HepG2 (cell line): Measurements from ENCODE around the gene ZBTB20. TPM values are rescaled to one million over a fixed set of nuclear protein-coding genes. Genes with fewer than 3 reads are reported as not detected.

Experiments used
- ATAC-seq: fragments of 200-7000 bp; cut with Tn5 transposase; 3 replicates; pipeline ENCODE4 v1.9.1; 2020; ENCODE audit warnings: mild to moderate bottlenecking, moderate library complexity
- BruUV-seq: library from RNA; stranded (reverse); fragments of 400-500 nt; replicated peaks from 2 replicates; lab custom pipeline; 2021; lab: Mats Ljungman, UMichigan
- CTCF ChIA-PET: fragments of 300-600 bp; formaldehyde crosslinking; extraction: SDS; loops from one replicate; lab custom pipeline; 2021; ENCODE audit warnings: low total read pairs, inconsistent platforms, low intra/inter-chr PET ratio; lab: Yijun Ruan, JAX
- POLR2A ChIA-PET: fragments of 350-600 bp; sonication (Branson Sonifier 250); formaldehyde crosslinking; loops from one replicate; lab custom pipeline; 2020; ENCODE audit warnings: antibody characterized with exemption, inconsistent platforms; lab: Yijun Ruan, JAX
- DNase-seq: peaks from one replicate; pipeline ENCODE4 v3.0.0-alpha.2; 2015; ENCODE audit warnings: low spot score
- FAIRE-seq: peaks from 3 replicates; lab custom pipeline; 2011; peaks lifted over from hg19 to GRCh38; lab: Jason Lieb, UNC
- H2AFZ ChIP-seq: one replicate; pipeline ENCODE4 v1.6.1; 2011; ENCODE audit warnings: low read length, inconsistent platforms
- H3K27ac ChIP-seq: fragments of 300-600 bp; 3 replicates; pipeline ENCODE4 v1.8.0; 2011; ENCODE audit warnings: mixed run types, mild to moderate bottlenecking, mixed read lengths, low read length, inconsistent platforms; ENCODE audit not compliant: insufficient read depth; ENCODE audit errors: extremely low read length
- H3K27me3 ChIP-seq, 2 experiments: fragments of 200-600 bp in 1 of 2; 2 replicates in 1 of 2; 3 replicates in 1 of 2; pipeline versions ENCODE4 v1.6.0 to v1.8.0; 2011; ENCODE audit warnings: low read length in 2 of 2, mild to moderate bottlenecking in 2 of 2, moderate library complexity in 2 of 2, inconsistent platforms in 1 of 2; ENCODE audit not compliant: insufficient read depth in 2 of 2, control insufficient read depth in 1 of 2
- H3K36me3 ChIP-seq, 2 experiments: fragments of 200-600 bp in 1 of 2; replicated peaks in 1 of 2; 2 replicates in 1 of 2; 3 replicates in 1 of 2; pipeline versions ENCODE4 v1.5.1 to v1.8.0; 2011; ENCODE audit warnings: low read length in 2 of 2, inconsistent platforms in 1 of 2; ENCODE audit not compliant: insufficient read depth in 2 of 2, control insufficient read depth in 1 of 2
- H3K4me1 ChIP-seq: 2 replicates; pipeline ENCODE4 v1.5.1; 2012; ENCODE audit warnings: low read length, inconsistent platforms; ENCODE audit not compliant: insufficient read depth
- H3K4me2 ChIP-seq: 2 replicates; pipeline ENCODE4 v1.6.0; 2011; ENCODE audit warnings: low read depth, low read length, inconsistent platforms
- H3K4me3 ChIP-seq, 3 experiments: fragments of 200-600 bp in 1 of 3; sonication (generic), shearing (Covaris generic) in 1 of 3; replicated peaks in 1 of 3; 2 replicates each; pipeline ENCODE4 v1.5.1; 2011 to 2016; ENCODE audit warnings: low read length in 3 of 3, inconsistent platforms in 2 of 3, low read depth in 2 of 3, mild to moderate bottlenecking in 2 of 3, control low read depth in 1 of 3, mixed read lengths in 1 of 3; ENCODE audit not compliant: insufficient read depth in 1 of 3
- H3K79me2 ChIP-seq: one replicate; pipeline ENCODE4 v1.6.1; 2011; ENCODE audit warnings: low read length, inconsistent platforms; ENCODE audit not compliant: insufficient read depth
- H3K9ac ChIP-seq: 2 replicates; pipeline ENCODE4 v1.6.0; 2011; ENCODE audit warnings: mild to moderate bottlenecking, low read depth, low read length, inconsistent platforms; ENCODE audit not compliant: insufficient read depth
- H3K9me3 ChIP-seq: 2 replicates; pipeline ENCODE4 v1.5.1; 2012; ENCODE audit warnings: mild to moderate bottlenecking, low read length
- H4K20me1 ChIP-seq: 2 replicates; pipeline ENCODE4 v1.6.0; 2011; ENCODE audit warnings: inconsistent platforms, mild to moderate bottlenecking, low read length, moderate library complexity; ENCODE audit not compliant: insufficient read depth
- HDAC2 ChIP-seq: sonication (generic); formaldehyde crosslinking; IDR thresholded peaks from 2 replicates; pipeline ENCODE4 v1.4.0; 2020; ENCODE audit warnings: missing genetic modification reagents
- NCOA1 ChIP-seq: sonication (generic); formaldehyde crosslinking; IDR thresholded peaks from 2 replicates; pipeline ENCODE4 v1.9.0; 2021; ENCODE audit warnings: missing genetic modification reagents
- NFE2L1 ChIP-seq: sonication (generic); formaldehyde crosslinking; IDR thresholded peaks from 2 replicates; pipeline ENCODE4 v1.4.0; 2020; ENCODE audit warnings: missing genetic modification reagents, mild to moderate bottlenecking, borderline replicate concordance
- PAXIP1 ChIP-seq: sonication (generic); formaldehyde crosslinking; conservative IDR thresholded peaks from 2 replicates; pipeline ENCODE4 v1.4.0; 2020; ENCODE audit warnings: mild to moderate bottlenecking, missing genetic modification reagents, moderate library complexity
- TRIM24 ChIP-seq: sonication (generic); formaldehyde crosslinking; IDR thresholded peaks from 2 replicates; pipeline ENCODE4 v1.8.0; 2022; ENCODE audit warnings: mild to moderate bottlenecking, missing genetic modification reagents
- ZBTB7A ChIP-seq: sonication (generic); formaldehyde crosslinking; IDR thresholded peaks from 2 replicates; pipeline ENCODE4 v1.8.0; 2022; ENCODE audit warnings: mild to moderate bottlenecking, missing genetic modification reagents
- ZIK1 ChIP-seq: sonication (generic); formaldehyde crosslinking; IDR thresholded peaks from 2 replicates; pipeline ENCODE4 v1.5.0; 2020; ENCODE audit warnings: mild to moderate bottlenecking, low read depth, missing genetic modification reagents, borderline replicate concordance
- ZMYM3 ChIP-seq: sonication (generic); formaldehyde crosslinking; IDR thresholded peaks from 2 replicates; pipeline ENCODE4 v1.5.1; 2020; ENCODE audit warnings: mild to moderate bottlenecking, missing genetic modification reagents
- ZNF839 ChIP-seq: sonication (generic); formaldehyde crosslinking; IDR thresholded peaks from 2 replicates; pipeline ENCODE4 v1.4.0; 2020; ENCODE audit warnings: missing genetic modification reagents, mild to moderate bottlenecking, borderline replicate concordance
- ZSCAN21 ChIP-seq: sonication (generic); formaldehyde crosslinking; IDR thresholded peaks from 2 replicates; pipeline ENCODE4 v1.8.0; 2022; ENCODE audit warnings: mild to moderate bottlenecking, missing genetic modification reagents, moderate library complexity, borderline replicate concordance
- WGBS: methylation state at CpG from one replicate; pipeline ENCODE4 v1.1.6; 2017; ENCODE audit warnings: low lambda C conversion rate; 5-methylcytosine and 5-hydroxymethylcytosine counted together
- in situ Hi-C: cut with HindIII; loops from 2 replicates; pipeline ENCODE4 v1.10.0; 2017; ENCODE audit warnings: low pct_unique_long_range_greater_than_20kb; ENCODE audit not compliant: extremely low pct_ligation_motif_present
- intact Hi-C: fragments of 100-400 bp; cut with micrococcal nuclease; formaldehyde crosslinking; loops from one replicate; pipeline ENCODE4 v1.10.0; 2022; ENCODE audit not compliant: unreplicated experiment
- polyA plus RNA-seq, 8 experiments: library from polyadenylated mRNA; depleted of rRNA in 3 of 8; stranded (reverse) in 7 of 8; unstranded in 1 of 8; fragments of >200 nt; fragmentation: Illumina TruSeq in 4 of 8; extraction: Trizol in 4 of 8; gene quantifications; 2 replicates each; pipeline versions ENCODE4 v1.2.1 to v1.2.3, GENCODE V29; 2011 to 2016; ENCODE audit warnings: low read depth in 4 of 8, missing spikeins in 1 of 8, mixed read lengths in 1 of 8; ENCODE audit not compliant: insufficient read depth in 1 of 8
- total RNA-seq, 5 experiments: library from RNA; depleted of rRNA; stranded (reverse); fragments of >200 nt; fragmentation: Illumina TruSeq; extraction: Trizol; gene quantifications; 2 replicates each; pipeline ENCODE4 v1.2.3, GENCODE V29; 2016; ENCODE audit warnings: low read depth in 1 of 5

Gene ZBTB20
- total and polyA plus RNA-seq, 2 of the 13 experiments (the other 11 are each of a cell fraction or from before 2014, with no cell fraction given), result 1.9 to 8.8 TPM

GRCh38 chr3:114794894-114795630 is 352.0 kb downstream of the ZBTB20 start:
- Histone ChIP-seq H3K4me3 (no peak overlapping the region), H3K4me1 (no peaks in the 10 kb centered on the region), H3K79me2 (no peaks in the 10 kb centered on the region), H3K4me2 (no peak overlapping the region), H2AFZ (no peak overlapping the region), H3K27me3 (no peaks in the 10 kb centered on the region), H4K20me1 (no peaks in the 10 kb centered on the region), H3K9me3 (no peaks in the 10 kb centered on the region), H3K27ac (no peak overlapping the region), H3K9ac (no peak overlapping the region), H3K36me3 (no peaks in the 10 kb centered on the region)
- no peak for FAIRE-seq
- no peak for DNase-seq
- intact Hi-C loops (no loop called here), in situ Hi-C loops (no loop called here)
- ChIA-PET POLR2A (no interaction called here), CTCF (no interaction called here)
- no TSS peak for BruUV-seq
- no peak for ATAC-seq
- 56% methylated on average over 2 of the region's 2 CpGs for WGBS
- TF ChIP-seq NFE2L1 (CRISPR knock-in tag) (no peak), PAXIP1 (CRISPR knock-in tag) (no peak), HDAC2 (CRISPR knock-in tag) (no peak), ZNF839 (no peak), TRIM24 (CRISPR knock-in tag) (no peak), ZBTB7A (CRISPR knock-in tag) (no peak), ZSCAN21 (CRISPR knock-in tag) (no peak), ZMYM3 (CRISPR knock-in tag) (no peak), NCOA1 (CRISPR knock-in tag) (no peak), ZIK1 (CRISPR knock-in tag) (no peak)
